GM12874 (cell line): ENCODE data around the gene PRSS27.

Experiments used
- CTCF ChIP-seq: IDR thresholded peaks from 2 replicates; pipeline ENCODE4 v1.5.1; 2011; ENCODE audit warnings: low read depth, mild to moderate bottlenecking, control low read depth, low read length, moderate library complexity; ENCODE audit not compliant: insufficient read depth

The PRSS27 gene

GRCh38 chr16:2720719-2721633 lies 952 bp upstream of the PRSS27 start:
- peak; percentile 75 for TF ChIP-seq CTCF

GRCh38 chr16:2719328-2720063 lies 528 bp downstream of the PRSS27 start:
- no peak for TF ChIP-seq CTCF

- TF ChIP-seq CTCF = no peak
Observed at GRCh38 chr16:2717383-2718263, 2.4 kb downstream of the PRSS27 start.

GRCh38 chr16:2716948-2717347 lies 3.1 kb downstream of the PRSS27 start:
- TF ChIP-seq CTCF = no peak

DNA sequence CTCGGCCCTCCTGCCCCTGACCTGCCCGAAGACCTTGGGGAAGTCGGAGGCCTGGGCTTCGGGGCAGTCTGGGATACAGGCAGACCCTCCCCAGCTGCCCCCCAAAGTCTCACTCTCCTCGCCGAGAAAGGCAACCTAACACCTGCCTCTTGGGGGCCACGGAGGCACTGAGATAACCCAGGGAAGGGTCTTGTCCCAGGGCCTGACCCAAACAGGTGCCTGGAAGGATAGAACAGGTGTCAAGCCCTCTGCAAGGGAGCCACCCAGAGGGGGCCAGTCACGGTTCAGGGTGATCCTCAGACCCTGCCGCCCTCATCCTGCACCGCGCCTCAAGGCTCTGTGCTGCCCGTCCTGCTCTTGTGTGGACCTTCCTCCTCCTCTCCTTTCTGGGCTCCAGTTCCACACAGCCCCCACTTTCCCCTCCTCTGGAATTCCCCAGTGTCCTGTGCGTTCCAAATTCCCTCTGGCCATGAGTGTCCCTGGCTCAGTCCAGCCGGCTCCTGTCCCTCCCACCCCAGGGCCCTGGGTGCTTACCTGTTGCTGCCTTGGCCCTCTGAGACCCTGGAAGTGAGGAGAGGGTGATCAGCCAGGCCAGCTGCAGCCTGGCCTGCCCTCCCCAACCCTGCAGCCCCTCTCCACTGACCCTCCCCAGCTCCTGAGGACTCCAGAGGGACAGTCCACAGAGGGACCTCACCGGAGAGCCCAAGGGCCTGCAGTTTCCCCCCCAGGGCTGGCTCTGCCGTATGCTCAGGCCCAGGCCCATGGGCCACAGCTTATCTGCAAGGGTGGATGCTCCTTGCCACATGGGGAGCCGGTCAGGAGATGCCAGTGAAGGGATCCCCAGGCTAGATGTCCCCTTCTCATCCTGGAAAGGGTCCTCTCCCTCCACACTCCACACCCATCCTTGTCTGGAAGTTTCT lies 3.8 kb downstream of the PRSS27 start:
- no peak for TF ChIP-seq CTCF

DNA sequence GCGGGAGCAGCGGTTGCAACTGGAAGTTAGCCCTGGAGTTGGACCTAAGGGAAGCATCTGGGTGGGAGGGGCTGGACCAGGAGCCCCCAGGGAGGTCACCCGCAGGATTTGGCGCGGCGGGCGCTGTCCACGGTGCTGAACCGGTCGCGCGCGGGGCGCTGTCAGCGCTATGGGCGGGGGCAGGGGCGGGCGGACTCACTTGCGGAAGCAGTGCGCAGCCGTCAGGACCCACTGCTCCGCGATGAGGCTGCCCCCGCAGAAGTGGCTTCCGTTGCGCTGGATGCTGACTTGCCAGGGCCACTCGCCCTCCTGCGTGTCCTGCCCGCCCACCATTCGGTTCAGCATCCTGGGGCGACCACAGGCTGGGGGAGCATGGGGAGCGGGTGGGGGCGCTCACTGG lies 4.5 kb downstream of the PRSS27 start:
- TF ChIP-seq CTCF = no peak
